ENCODE results near the gene MYO18A.
A peak's percentile ranks its signal among the peaks of the same experiment; 100 is the strongest.
"Not testable (repeated sequence)": the region's sequence is repeated elsewhere in the genome, so short reads cannot be mapped to it uniquely, and the experiment has no call there.

MYO18A gene

GRCh38 chr17:29154516-29155226, 25.5 kb downstream of the MYO18A start:
- DNase-seq (ENCODE audit: extremely low spot score, insufficient read length, low read depth) (no peak), FAIRE-seq (no peak)

GRCh38 chr17:29151567-29151966, 28.6 kb downstream of the MYO18A start:
- FAIRE-seq = no peak

GRCh38 chr17:29150161-29150560, 30.0 kb downstream of the MYO18A start:
- FAIRE-seq (no peak), DNase-seq (ENCODE audit: extremely low spot score, insufficient read length, low read depth) (no peak)

More at GRCh38 chr17:29151567-29151966, 28.6 kb downstream of the MYO18A start:
- DNase-seq (ENCODE audit: extremely low spot score, insufficient read length, low read depth) = no peak

- peak; percentile 78 for FAIRE-seq
- DNase-seq (ENCODE audit: extremely low spot score, insufficient read length, low read depth) = no peak
Measured at GRCh38 chr17:29149431-29150064, 30.6 kb downstream of the MYO18A start.

GRCh38 chr17:29148790-29149430, 31.3 kb downstream of the MYO18A start:
- peak; percentile 92 for FAIRE-seq
- peak; percentile 88 for DNase-seq (ENCODE audit: extremely low spot score, insufficient read length, low read depth)

- FAIRE-seq (no peak), DNase-seq (ENCODE audit: extremely low spot score, insufficient read length, low read depth) (no peak)
Measured at GRCh38 chr17:29148257-29148789, 31.9 kb downstream of the MYO18A start.

GRCh38 chr17:29147682-29148081, 32.5 kb downstream of the MYO18A start:
- DNase-seq (ENCODE audit: extremely low spot score, insufficient read length, low read depth) (no peak), FAIRE-seq (no peak)

GRCh38 chr17:29147228-29147627, 33.0 kb downstream of the MYO18A start:
- DNase-seq (ENCODE audit: extremely low spot score, insufficient read length, low read depth); FAIRE-seq: not testable (repeated sequence)

GRCh38 chr17:29146369-29146972, 33.7 kb downstream of the MYO18A start:
- FAIRE-seq (no peak), DNase-seq (ENCODE audit: extremely low spot score, insufficient read length, low read depth) (no peak)

- no peak for DNase-seq (ENCODE audit: extremely low spot score, insufficient read length, low read depth)
- FAIRE-seq = peak; percentile 86
Measured at GRCh38 chr17:29145289-29146073, 34.7 kb downstream of the MYO18A start.

- DNase-seq (ENCODE audit: extremely low spot score, insufficient read length, low read depth) (no peak), FAIRE-seq (no peak)
Measured at GRCh38 chr17:29143894-29144293, 36.3 kb downstream of the MYO18A start.

GRCh38 chr17:29141514-29141876, 38.7 kb downstream of the MYO18A start:
- FAIRE-seq (no peak), DNase-seq (ENCODE audit: extremely low spot score, insufficient read length, low read depth) (no peak)

- DNase-seq (ENCODE audit: extremely low spot score, insufficient read length, low read depth) (no peak), FAIRE-seq (peak; percentile 5)
Measured at GRCh38 chr17:29140631-29141513, 39.3 kb downstream of the MYO18A start.

GRCh38 chr17:29140051-29140621, 40.1 kb downstream of the MYO18A start:
- FAIRE-seq (peak; percentile 84), DNase-seq (ENCODE audit: extremely low spot score, insufficient read length, low read depth) (peak; percentile 60)

GRCh38 chr17:29138971-29139691, 41.1 kb downstream of the MYO18A start:
- DNase-seq (ENCODE audit: extremely low spot score, insufficient read length, low read depth) (no peak), FAIRE-seq (peak; percentile 81)

- DNase-seq (ENCODE audit: extremely low spot score, insufficient read length, low read depth) = no peak
- FAIRE-seq = no peak
Measured at GRCh38 chr17:29138184-29138955, 41.8 kb downstream of the MYO18A start.
